Measurements from ENCODE around the gene FBXO24. TPM values are rescaled to one million over a fixed set of nuclear protein-coding genes. Genes with fewer than 3 reads are reported as not detected.

The FBXO24 gene
- total and polyA plus RNA-seq, 2 donors (not counting 1 experiment from before 2014, with no cell fraction given) = 0.23 to 0.33 TPM

- TF ChIP-seq EZH2 (IDR thresholded peaks at IDR 0.05; ENCODE audit: low read length, missing control alignments) (no peak), CTCF (conservative IDR thresholded peaks at IDR 0.05 in 1 of 2, IDR thresholded peaks at IDR 0.05 in 1 of 2; ENCODE audit: low read depth in 1 of 2, low read length in 2 of 2) (no peak)
- H3K27ac ChIP-seq (ENCODE audit: insufficient read depth, low read length) = no peak overlapping the region
- no peak overlapping the region for H3K9ac ChIP-seq (ENCODE audit: insufficient read depth, low read length)
- H3K27me3 ChIP-seq (ENCODE audit: control insufficient read depth, insufficient read depth, low read length) = peaks cover 15% of the 10 kb centered on the region
- H3K9me3 ChIP-seq (ENCODE audit: control insufficient read depth, insufficient read depth, low read depth, low read length) = no peaks in the 10 kb centered on the region
- no peaks in the 10 kb centered on the region for H3K4me1 ChIP-seq (ENCODE audit: control insufficient read depth, extremely low read depth, insufficient read depth, low read length)
- no peak for DNase-seq (ENCODE audit: low read depth in 2 of 2)
- no peak overlapping the region for H2AFZ ChIP-seq (ENCODE audit: low read length)
- no peaks in the 10 kb centered on the region for H3K79me2 ChIP-seq (ENCODE audit: control insufficient read depth, insufficient read depth, low read length)
- no peak overlapping the region for H3K4me3 ChIP-seq (replicated peaks in 1 of 4; ENCODE audit: control extremely low read depth in 1 of 4, insufficient read depth in 1 of 4, low read depth in 3 of 4, low read length in 4 of 4)
- no peaks in the 10 kb centered on the region for H3K36me3 ChIP-seq (ENCODE audit: control insufficient read depth, insufficient read depth, low read length)
- no peak overlapping the region for H3K4me2 ChIP-seq (ENCODE audit: extremely low read depth, insufficient read depth, low read length)
- no peaks in the 10 kb centered on the region for H4K20me1 ChIP-seq (ENCODE audit: control insufficient read depth, extremely low read depth, insufficient read depth, low read length)
Measured at GRCh38 chr7:100649826-100650565, 63.9 kb downstream of the FBXO24 start.

Other genes with a start within 250 kb of the FBXO24 start
- gene PILRB, start 228.2 kb upstream of the FBXO24 start, total RNA-seq = 3.6 and 4.3 TPM in 2 replicates
- 6.5 and 8.8 TPM in 2 replicates for gene PILRB, start 228.2 kb upstream of the FBXO24 start, polyA plus RNA-seq
- 0.33 TPM in 1 of 2 replicates, not detected in the other for gene PILRA, start 212.8 kb upstream of the FBXO24 start, total RNA-seq
- gene PILRA, start 212.8 kb upstream of the FBXO24 start, polyA plus RNA-seq = 0.15 and 0.20 TPM in 2 replicates
- gene ZCWPW1, start 157.6 kb upstream of the FBXO24 start, total RNA-seq = 2.8 and 4.1 TPM in 2 replicates
- gene ZCWPW1, start 157.6 kb upstream of the FBXO24 start, polyA plus RNA-seq = 0.64 and 1.1 TPM in 2 replicates
- 24.4 and 26.6 TPM in 2 replicates for gene MEPCE, start 156.5 kb upstream of the FBXO24 start, total RNA-seq
- 11.4 and 17.6 TPM in 2 replicates for gene MEPCE, start 156.5 kb upstream of the FBXO24 start, polyA plus RNA-seq
- gene PPP1R35, start 149.8 kb upstream of the FBXO24 start, total RNA-seq = 18.2 and 18.3 TPM in 2 replicates
- gene PPP1R35, start 149.8 kb upstream of the FBXO24 start, polyA plus RNA-seq = 7.0 and 9.8 TPM in 2 replicates
- gene SPACDR, start 122.1 kb upstream of the FBXO24 start, total RNA-seq = under 0.01 and 0.50 TPM in 2 replicates
- 0.25 and 0.60 TPM in 2 replicates for gene SPACDR, start 122.1 kb upstream of the FBXO24 start, polyA plus RNA-seq
- 15.2 and 21.1 TPM in 2 replicates for gene TSC22D4, start 107.1 kb upstream of the FBXO24 start, total RNA-seq
- 13.2 and 15.3 TPM in 2 replicates for gene TSC22D4, start 107.1 kb upstream of the FBXO24 start, polyA plus RNA-seq
- 0.26 and 0.33 TPM in 2 replicates for gene NYAP1, start 102.4 kb upstream of the FBXO24 start, total RNA-seq
- 0.09 and 0.18 TPM in 2 replicates for gene NYAP1, start 102.4 kb upstream of the FBXO24 start, polyA plus RNA-seq
- 2.6 and 3.1 TPM in 2 replicates for gene AGFG2, start 47.1 kb upstream of the FBXO24 start, total RNA-seq
- gene AGFG2, start 47.1 kb upstream of the FBXO24 start, polyA plus RNA-seq = 2.4 and 3.2 TPM in 2 replicates
- gene SAP25, start 12.4 kb upstream of the FBXO24 start, total RNA-seq = not detected in 2 replicates
- gene SAP25, start 12.4 kb upstream of the FBXO24 start, polyA plus RNA-seq = 0.22 TPM in 1 of 2 replicates, not detected in the other
- gene LRCH4, start 199 bp upstream of the FBXO24 start, total RNA-seq = 5.6 and 7.3 TPM in 2 replicates
- gene LRCH4, start 199 bp upstream of the FBXO24 start, polyA plus RNA-seq = 9.6 and 11.6 TPM in 2 replicates
- 116 and 128 TPM in 2 replicates for gene PCOLCE, start 16.0 kb downstream of the FBXO24 start, total RNA-seq
- 176 and 211 TPM in 2 replicates for gene PCOLCE, start 16.0 kb downstream of the FBXO24 start, polyA plus RNA-seq
- 3.9 and 5.9 TPM in 2 replicates for gene MOSPD3, start 26.2 kb downstream of the FBXO24 start, total RNA-seq
- gene MOSPD3, start 26.2 kb downstream of the FBXO24 start, polyA plus RNA-seq = 12.8 and 13.8 TPM in 2 replicates
- gene TFR2, start 55.2 kb downstream of the FBXO24 start, total RNA-seq = under 0.01 TPM in 1 of 2 replicates, not detected in the other
- 0.08 and 0.16 TPM in 2 replicates for gene TFR2, start 55.2 kb downstream of the FBXO24 start, polyA plus RNA-seq
- not detected in 2 replicates for gene ACTL6B, start 70.1 kb downstream of the FBXO24 start, total RNA-seq
- not detected in 2 replicates for gene ACTL6B, start 70.1 kb downstream of the FBXO24 start, polyA plus RNA-seq
- 64.5 and 85.2 TPM in 2 replicates for gene GNB2, start 87.4 kb downstream of the FBXO24 start, total RNA-seq
- 145 and 170 TPM in 2 replicates for gene GNB2, start 87.4 kb downstream of the FBXO24 start, polyA plus RNA-seq
- gene GIGYF1, start 107.9 kb downstream of the FBXO24 start, total RNA-seq = 14.4 and 15.9 TPM in 2 replicates
- gene GIGYF1, start 107.9 kb downstream of the FBXO24 start, polyA plus RNA-seq = 3.8 and 4.0 TPM in 2 replicates
- 31.1 and 31.9 TPM in 2 replicates for gene POP7, start 119.8 kb downstream of the FBXO24 start, total RNA-seq
- gene POP7, start 119.8 kb downstream of the FBXO24 start, polyA plus RNA-seq = 19.4 and 22.9 TPM in 2 replicates
- not detected in 2 replicates for gene EPO, start 134.1 kb downstream of the FBXO24 start, total RNA-seq
- gene EPO, start 134.1 kb downstream of the FBXO24 start, polyA plus RNA-seq = not detected in 2 replicates
- gene ZAN, start 147.3 kb downstream of the FBXO24 start, total RNA-seq = not detected in 2 replicates
- gene ZAN, start 147.3 kb downstream of the FBXO24 start, polyA plus RNA-seq = not detected in 2 replicates
- gene EPHB4, start 241.2 kb downstream of the FBXO24 start, total RNA-seq = 75.8 and 98.8 TPM in 2 replicates
- gene EPHB4, start 241.2 kb downstream of the FBXO24 start, polyA plus RNA-seq = 28.5 and 36.0 TPM in 2 replicates